Kidney epithelial cell (primary cell): ENCODE data around the gene PCBP3. TPM values are rescaled to one million over a fixed set of nuclear protein-coding genes. Genes with fewer than 3 reads are reported as not detected.

Source experiments
- DNase-seq: peaks from one replicate; pipeline ENCODE4 v3.0.0-alpha.2; 2010; ENCODE audit warnings: low read depth
- H3K27me3 ChIP-seq: 2 replicates; pipeline ENCODE4 v1.6.0; 2011; ENCODE audit warnings: low read length; ENCODE audit not compliant: control insufficient read depth, insufficient read depth
- H3K36me3 ChIP-seq: 2 replicates; pipeline ENCODE4 v1.5.1; 2011; ENCODE audit warnings: low read length; ENCODE audit not compliant: control insufficient read depth, insufficient read depth
- H3K4me3 ChIP-seq: 2 replicates; pipeline ENCODE4 v1.5.1; 2011; ENCODE audit warnings: low read depth, mild to moderate bottlenecking, control low read depth, low read length
- CTCF ChIP-seq: IDR thresholded peaks from 2 replicates; pipeline ENCODE4 v1.5.1; 2011; ENCODE audit warnings: mild to moderate bottlenecking, moderate library complexity, low read length, control low read depth, inconsistent platforms; ENCODE audit not compliant: insufficient read depth, poor library complexity, severe bottlenecking
- total RNA-seq: library from RNA; depleted of rRNA; stranded (reverse); fragments of >200 nt; gene quantifications from 2 replicates; pipeline ENCODE4 v1.2.3, GENCODE V29; 2015

The PCBP3 gene
- total RNA-seq, 1 donor from 2014 or later = 1.3 TPM

DNA sequence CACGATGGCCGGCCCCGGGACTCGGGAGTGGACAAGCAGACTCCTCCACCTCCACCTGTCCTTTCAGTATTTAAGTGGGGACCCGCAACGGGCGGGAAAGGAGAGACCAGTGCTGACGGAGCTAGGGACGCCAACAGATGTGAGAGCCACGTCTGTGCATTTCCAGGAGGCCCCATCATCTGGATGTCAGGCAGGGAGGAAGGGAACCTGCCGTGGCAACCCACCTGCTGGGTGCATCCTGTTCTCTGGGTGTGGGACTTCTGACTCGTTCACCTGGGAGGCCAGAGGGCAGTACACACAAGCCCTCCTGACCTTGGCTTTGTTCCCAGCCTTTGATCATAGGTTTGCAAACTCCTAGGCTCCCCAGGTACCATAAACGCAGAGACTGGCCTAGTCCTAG lies 5.6 kb upstream of the PCBP3 start:
- TF ChIP-seq CTCF = no peak
- Histone ChIP-seq H3K36me3 (no peaks in the 10 kb centered on the region), H3K4me3 (no peak overlapping the region), H3K27me3 (peaks cover 36% of the 10 kb centered on the region)
- no peak for DNase-seq

- no peak for DNase-seq
- no peaks in the 10 kb centered on the region for H3K36me3 ChIP-seq
- peaks cover 36% of the 10 kb centered on the region for H3K27me3 ChIP-seq
- H3K4me3 ChIP-seq = no peak overlapping the region
- no peak for TF ChIP-seq CTCF
Measured at GRCh38 chr21:45638707-45639106, 4.8 kb upstream of the PCBP3 start.

- Histone ChIP-seq H3K36me3 (no peaks in the 10 kb centered on the region), H3K27me3 (peaks cover 41% of the 10 kb centered on the region), H3K4me3 (no peak overlapping the region)
- no peak for TF ChIP-seq CTCF
- no peak for DNase-seq
Measured at GRCh38 chr21:45639206-45640000, 4.1 kb upstream of the PCBP3 start.

DNA sequence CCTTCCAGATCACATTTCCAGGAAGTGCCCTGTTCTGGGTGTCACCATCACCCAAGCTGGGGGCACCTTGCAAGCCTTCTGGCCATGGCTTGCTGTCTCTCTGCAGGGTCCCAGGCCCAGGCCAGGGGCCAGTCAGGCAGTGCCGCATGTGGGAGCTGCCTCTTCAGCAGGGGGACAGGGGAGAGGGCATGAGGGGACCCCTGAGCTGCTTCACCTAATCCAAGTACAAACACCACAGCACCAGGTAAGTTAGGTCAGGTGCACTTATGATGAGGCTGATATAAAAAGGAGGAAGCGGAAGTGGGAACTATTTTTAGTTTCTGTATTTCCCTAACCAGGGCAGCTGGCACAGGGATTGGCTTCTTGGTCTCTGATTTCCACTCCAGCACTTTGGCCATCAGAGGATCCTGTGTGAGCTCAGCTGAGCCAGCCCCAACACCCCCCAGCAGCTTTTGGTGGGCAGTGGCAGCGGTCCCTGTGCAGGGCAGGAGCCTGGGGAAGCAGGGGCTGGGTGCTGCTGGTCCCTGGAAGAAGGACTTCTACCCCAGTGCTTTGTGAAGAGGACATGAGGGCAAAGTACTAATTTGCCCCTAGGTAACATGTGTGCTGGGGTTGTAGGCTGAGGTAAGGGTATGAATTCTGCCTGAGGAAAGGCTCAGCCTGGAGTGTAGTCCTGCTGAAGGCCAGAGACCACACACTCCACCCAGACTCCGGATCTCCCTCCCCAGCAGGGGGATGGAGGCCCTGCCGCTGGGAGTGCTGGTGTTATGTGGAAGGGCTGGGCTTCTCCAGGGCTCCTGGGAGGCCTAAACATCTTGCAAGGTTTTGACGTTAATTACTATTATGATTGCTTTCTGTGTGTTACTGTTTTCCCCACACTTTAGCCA lies 3.3 kb upstream of the PCBP3 start:
- Histone ChIP-seq H3K27me3 (peaks cover 46% of the 10 kb centered on the region), H3K36me3 (no peaks in the 10 kb centered on the region), H3K4me3 (no peak overlapping the region)
- no peak for DNase-seq
- TF ChIP-seq CTCF = no peak

GRCh38 chr21:45640888-45641479 lies 2.5 kb upstream of the PCBP3 start:
- Histone ChIP-seq H3K4me3 (no peak overlapping the region), H3K36me3 (no peaks in the 10 kb centered on the region), H3K27me3 (peaks cover 46% of the 10 kb centered on the region)
- no peak for TF ChIP-seq CTCF
- no peak for DNase-seq
